Measurements from ENCODE around the gene SWT1. TPM values are rescaled to one million over a fixed set of nuclear protein-coding genes. Genes with fewer than 3 reads are reported as not detected.

Gene SWT1
- total and polyA plus RNA-seq, 2 of the 13 experiments (the other 11 are each of a cell fraction or from before 2014, with no cell fraction given) = 1.7 to 2.5 TPM

DNA sequence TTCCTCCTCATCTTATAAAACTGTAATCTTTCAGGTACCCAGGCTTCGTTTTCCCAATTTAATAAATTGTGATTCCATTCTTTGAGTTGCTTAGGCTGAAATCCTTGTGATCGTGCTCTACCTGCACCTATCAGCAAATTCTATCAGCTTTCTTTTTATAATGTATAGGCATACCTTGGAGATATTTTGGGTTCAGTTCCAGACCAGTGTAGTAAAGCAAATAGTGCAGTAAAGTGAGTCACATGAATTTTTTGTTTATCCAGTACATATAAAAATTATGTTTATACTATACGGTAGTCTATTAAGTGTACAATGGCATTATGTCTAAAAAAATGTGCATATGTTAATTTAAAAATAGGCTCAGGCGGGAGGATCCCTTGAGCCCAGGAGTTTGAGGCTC is 5.5 kb downstream of the SWT1 start:
- in situ Hi-C loops (cut with HindIII; ENCODE audit: extremely low pct_ligation_motif_present, low pct_unique_long_range_greater_than_20kb) (no loop called here), intact Hi-C loops (cut with micrococcal nuclease; ENCODE audit: unreplicated experiment) (no loop called here)
- ATAC-seq (no peak), FAIRE-seq (no peak), DNase-seq (ENCODE audit: low spot score) (no peak)
- no peaks in the 10 kb centered on the region; a peak in 1 of 5 replicates for H3K27me3 ChIP-seq (ENCODE audit: control insufficient read depth in 1 of 2, insufficient read depth in 2 of 2, low read length in 2 of 2)
- POLR2A ChIA-PET = no interaction called here
- no peak overlapping the region for H3K9ac ChIP-seq (ENCODE audit: insufficient read depth, low read depth, low read length)
- no peak overlapping the region for H3K4me2 ChIP-seq (ENCODE audit: low read depth, low read length)
- H3K27ac ChIP-seq (ENCODE audit: extremely low read length, insufficient read depth, low read length) = no peak overlapping the region
- no peaks in the 10 kb centered on the region for H4K20me1 ChIP-seq (ENCODE audit: insufficient read depth, low read length)
- H3K36me3 ChIP-seq (replicated peaks in 1 of 2; ENCODE audit: control insufficient read depth in 1 of 2, insufficient read depth in 2 of 2, low read length in 2 of 2) = 0 out of 5 replicates have a peak, but pooled peaks cover 0 to 2% of the 10 kb centered on the region in 2 experiments
- H2AFZ ChIP-seq (ENCODE audit: low read length) = no peak overlapping the region
- H3K9me3 ChIP-seq (ENCODE audit: low read length) = no peaks in the 10 kb centered on the region
- H3K79me2 ChIP-seq (ENCODE audit: insufficient read depth, low read length) = peaks cover 5% of the 10 kb centered on the region
- WGBS (ENCODE audit: low lambda C conversion rate) = 93% methylated on average over 4 of the region's 4 CpGs
- H3K4me3 ChIP-seq (replicated peaks in 1 of 3; ENCODE audit: insufficient read depth in 1 of 3, low read depth in 2 of 3, low read length in 3 of 3) = no peak overlapping the region
- peaks cover 17% of the 10 kb centered on the region for H3K4me1 ChIP-seq (ENCODE audit: insufficient read depth, low read length)
- CTCF ChIA-PET (ENCODE audit: low intra/inter-chr PET ratio, low total read pairs) = no interaction called here
- BruUV-seq (replicated peaks) = no TSS peak
- TF ChIP-seq MED13 (CRISPR knock-in tag; IDR thresholded peaks at IDR 0.05) = no peak
- TF ChIP-seq SMYD3 (CRISPR knock-in tag; IDR thresholded peaks at IDR 0.05) = no peak
- TF ChIP-seq SOX5 (CRISPR knock-in tag; IDR thresholded peaks at IDR 0.05; ENCODE audit: borderline replicate concordance) = no peak
- TF ChIP-seq, protein P1, sequence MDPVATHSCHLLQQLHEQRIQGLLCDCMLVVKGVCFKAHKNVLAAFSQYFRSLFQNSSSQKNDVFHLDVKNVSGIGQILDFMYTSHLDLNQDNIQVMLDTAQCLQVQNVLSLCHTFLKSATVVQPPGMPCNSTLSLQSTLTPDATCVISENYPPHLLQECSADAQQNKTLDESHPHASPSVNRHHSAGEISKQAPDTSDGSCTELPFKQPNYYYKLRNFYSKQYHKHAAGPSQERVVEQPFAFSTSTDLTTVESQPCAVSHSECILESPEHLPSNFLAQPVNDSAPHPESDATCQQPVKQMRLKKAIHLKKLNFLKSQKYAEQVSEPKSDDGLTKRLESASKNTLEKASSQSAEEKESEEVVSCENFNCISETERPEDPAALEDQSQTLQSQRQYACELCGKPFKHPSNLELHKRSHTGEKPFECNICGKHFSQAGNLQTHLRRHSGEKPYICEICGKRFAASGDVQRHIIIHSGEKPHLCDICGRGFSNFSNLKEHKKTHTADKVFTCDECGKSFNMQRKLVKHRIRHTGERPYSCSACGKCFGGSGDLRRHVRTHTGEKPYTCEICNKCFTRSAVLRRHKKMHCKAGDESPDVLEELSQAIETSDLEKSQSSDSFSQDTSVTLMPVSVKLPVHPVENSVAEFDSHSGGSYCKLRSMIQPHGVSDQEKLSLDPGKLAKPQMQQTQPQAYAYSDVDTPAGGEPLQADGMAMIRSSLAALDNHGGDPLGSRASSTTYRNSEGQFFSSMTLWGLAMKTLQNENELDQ (CRISPR knock-in tag; IDR thresholded peaks at IDR 0.05; ENCODE audit: borderline replicate concordance) = no peak
- TF ChIP-seq, protein P2, sequence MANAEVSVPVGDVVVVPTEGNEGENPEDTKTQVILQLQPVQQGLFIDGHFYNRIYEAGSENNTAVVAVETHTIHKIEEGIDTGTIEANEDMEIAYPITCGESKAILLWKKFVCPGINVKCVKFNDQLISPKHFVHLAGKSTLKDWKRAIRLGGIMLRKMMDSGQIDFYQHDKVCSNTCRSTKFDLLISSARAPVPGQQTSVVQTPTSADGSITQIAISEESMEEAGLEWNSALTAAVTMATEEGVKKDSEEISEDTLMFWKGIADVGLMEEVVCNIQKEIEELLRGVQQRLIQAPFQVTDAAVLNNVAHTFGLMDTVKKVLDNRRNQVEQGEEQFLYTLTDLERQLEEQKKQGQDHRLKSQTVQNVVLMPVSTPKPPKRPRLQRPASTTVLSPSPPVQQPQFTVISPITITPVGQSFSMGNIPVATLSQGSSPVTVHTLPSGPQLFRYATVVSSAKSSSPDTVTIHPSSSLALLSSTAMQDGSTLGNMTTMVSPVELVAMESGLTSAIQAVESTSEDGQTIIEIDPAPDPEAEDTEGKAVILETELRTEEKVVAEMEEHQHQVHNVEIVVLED (CRISPR knock-in tag; IDR thresholded peaks at IDR 0.05; ENCODE audit: borderline replicate concordance) = no peak
- TF ChIP-seq RAD51 (IDR thresholded peaks at IDR 0.05; ENCODE audit: borderline replicate concordance) = no peak
- TF ChIP-seq IKZF4 (CRISPR knock-in tag; IDR thresholded peaks at IDR 0.05; ENCODE audit: borderline replicate concordance, low read depth, not compliant biosample characterization) = no peak
- TF ChIP-seq ZNF788 (CRISPR knock-in tag; IDR thresholded peaks at IDR 0.05; ENCODE audit: borderline replicate concordance) = no peak
- TF ChIP-seq NCOA5 (CRISPR knock-in tag; IDR thresholded peaks at IDR 0.05) = no peak
- no peak for TF ChIP-seq ZNF282 (IDR thresholded peaks at IDR 0.05; ENCODE audit: partially characterized antibody)
- no peak for TF ChIP-seq NR1H2 (CRISPR knock-in tag; IDR thresholded peaks at IDR 0.05; ENCODE audit: borderline replicate concordance, low read depth)
- no peak for TF ChIP-seq ZNF883 (CRISPR knock-in tag; IDR thresholded peaks at IDR 0.05; ENCODE audit: not compliant biosample characterization)
- TF ChIP-seq, protein P3, sequence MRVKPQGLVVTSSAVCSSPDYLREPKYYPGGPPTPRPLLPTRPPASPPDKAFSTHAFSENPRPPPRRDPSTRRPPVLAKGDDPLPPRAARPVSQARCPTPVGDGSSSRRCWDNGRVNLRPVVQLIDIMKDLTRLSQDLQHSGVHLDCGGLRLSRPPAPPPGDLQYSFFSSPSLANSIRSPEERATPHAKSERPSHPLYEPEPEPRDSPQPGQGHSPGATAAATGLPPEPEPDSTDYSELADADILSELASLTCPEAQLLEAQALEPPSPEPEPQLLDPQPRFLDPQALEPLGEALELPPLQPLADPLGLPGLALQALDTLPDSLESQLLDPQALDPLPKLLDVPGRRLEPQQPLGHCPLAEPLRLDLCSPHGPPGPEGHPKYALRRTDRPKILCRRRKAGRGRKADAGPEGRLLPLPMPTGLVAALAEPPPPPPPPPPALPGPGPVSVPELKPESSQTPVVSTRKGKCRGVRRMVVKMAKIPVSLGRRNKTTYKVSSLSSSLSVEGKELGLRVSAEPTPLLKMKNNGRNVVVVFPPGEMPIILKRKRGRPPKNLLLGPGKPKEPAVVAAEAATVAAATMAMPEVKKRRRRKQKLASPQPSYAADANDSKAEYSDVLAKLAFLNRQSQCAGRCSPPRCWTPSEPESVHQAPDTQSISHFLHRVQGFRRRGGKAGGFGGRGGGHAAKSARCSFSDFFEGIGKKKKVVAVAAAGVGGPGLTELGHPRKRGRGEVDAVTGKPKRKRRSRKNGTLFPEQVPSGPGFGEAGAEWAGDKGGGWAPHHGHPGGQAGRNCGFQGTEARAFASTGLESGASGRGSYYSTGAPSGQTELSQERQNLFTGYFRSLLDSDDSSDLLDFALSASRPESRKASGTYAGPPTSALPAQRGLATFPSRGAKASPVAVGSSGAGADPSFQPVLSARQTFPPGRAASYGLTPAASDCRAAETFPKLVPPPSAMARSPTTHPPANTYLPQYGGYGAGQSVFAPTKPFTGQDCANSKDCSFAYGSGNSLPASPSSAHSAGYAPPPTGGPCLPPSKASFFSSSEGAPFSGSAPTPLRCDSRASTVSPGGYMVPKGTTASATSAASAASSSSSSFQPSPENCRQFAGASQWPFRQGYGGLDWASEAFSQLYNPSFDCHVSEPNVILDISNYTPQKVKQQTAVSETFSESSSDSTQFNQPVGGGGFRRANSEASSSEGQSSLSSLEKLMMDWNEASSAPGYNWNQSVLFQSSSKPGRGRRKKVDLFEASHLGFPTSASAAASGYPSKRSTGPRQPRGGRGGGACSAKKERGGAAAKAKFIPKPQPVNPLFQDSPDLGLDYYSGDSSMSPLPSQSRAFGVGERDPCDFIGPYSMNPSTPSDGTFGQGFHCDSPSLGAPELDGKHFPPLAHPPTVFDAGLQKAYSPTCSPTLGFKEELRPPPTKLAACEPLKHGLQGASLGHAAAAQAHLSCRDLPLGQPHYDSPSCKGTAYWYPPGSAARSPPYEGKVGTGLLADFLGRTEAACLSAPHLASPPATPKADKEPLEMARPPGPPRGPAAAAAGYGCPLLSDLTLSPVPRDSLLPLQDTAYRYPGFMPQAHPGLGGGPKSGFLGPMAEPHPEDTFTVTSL (CRISPR knock-in tag; IDR thresholded peaks at IDR 0.05; ENCODE audit: borderline replicate concordance) = no peak
- no peak for TF ChIP-seq RBM39 (IDR thresholded peaks at IDR 0.05; ENCODE audit: low read depth, low read length, poor library complexity, severe bottlenecking)

Data from HepG2 (cell line).